CD4-positive, alpha-beta T cell treated with Interleukin-12 subunit alpha and Interleukin-12 subunit beta, for 1 hour (primary cell): ENCODE measurements around the gene GPR146.
"Not testable (repeated sequence)": the region's sequence is repeated elsewhere in the genome, so short reads cannot be mapped to it uniquely, and the experiment has no call there.

Experiments used
- DNase-seq: peaks from one replicate; pipeline ENCODE4 v3.0.0-alpha.2; 2020

GPR146 gene

DNA sequence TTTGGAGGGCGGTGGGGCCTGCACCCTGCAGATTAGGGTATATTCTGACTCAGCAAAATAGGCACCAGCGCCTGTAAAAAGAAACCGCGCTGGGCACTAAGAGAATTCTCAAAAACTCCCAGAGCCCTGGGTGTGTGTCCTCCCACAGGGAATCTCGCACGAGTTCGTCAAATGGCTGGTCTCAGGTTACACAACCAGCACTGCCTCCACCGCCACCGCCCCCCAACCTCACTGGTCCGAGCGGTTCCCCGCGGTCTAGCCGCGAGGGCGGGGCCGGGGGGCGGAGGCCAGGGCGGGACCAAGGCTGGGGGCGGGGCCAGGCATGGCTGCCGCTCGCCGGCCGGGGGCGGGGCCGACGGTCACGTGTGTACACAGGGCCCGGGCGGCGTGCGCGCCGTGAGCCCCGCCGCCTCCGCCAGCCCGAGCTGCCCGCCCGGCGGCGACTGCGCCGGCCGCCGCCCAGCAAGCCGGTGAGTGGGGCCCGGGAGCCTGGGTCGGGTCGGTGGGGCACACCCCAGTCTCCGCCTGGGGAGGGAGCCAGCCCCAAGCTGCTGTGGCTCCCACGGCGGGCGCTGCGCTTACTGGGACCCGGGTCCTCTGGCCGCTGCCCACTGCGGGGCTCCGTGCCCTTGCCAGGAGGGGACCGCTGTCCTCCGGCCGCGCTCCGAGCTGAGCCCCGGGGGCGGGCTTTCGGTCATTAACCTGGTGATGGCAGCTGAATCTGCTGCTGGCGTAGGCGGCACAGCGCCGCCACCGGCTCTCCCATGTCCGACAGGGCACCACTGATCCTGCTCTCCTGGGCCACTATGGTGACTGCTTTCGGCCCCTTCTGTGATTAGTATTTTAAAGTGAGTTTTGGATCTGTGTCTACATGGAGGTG is at the start of gene GPR146:
GPR146 (plus strand) TSS at position 358 of the 880 bp plus-strand sequence. CDS start 12,970 bp downstream, outside the sequence.
- peak; percentile 92 for DNase-seq

- no peak for DNase-seq
Observed at GRCh38 chr7:994592-995308, 49.6 kb upstream of the GPR146 start.

DNA sequence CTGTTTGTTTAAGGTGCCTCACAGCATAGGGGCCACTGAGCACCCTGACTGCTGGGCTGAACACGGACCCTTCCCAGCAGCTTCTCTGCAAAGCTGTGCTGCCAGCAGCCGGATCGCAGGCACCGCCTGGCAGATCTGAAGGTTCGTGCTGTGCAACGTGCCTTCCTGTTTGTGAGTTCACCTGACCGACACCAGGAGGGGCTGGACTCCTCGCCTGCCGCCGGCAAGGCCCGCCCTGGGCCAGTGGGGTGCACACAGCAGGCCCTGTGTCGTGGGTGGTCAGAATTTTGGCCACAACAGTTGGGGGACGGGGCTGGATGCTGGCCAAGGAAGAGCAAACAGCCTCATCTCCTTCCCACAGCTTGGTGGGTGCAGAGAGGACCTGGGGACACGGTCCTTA is 48.8 kb upstream of the GPR146 start:
- no peak for DNase-seq

DNA sequence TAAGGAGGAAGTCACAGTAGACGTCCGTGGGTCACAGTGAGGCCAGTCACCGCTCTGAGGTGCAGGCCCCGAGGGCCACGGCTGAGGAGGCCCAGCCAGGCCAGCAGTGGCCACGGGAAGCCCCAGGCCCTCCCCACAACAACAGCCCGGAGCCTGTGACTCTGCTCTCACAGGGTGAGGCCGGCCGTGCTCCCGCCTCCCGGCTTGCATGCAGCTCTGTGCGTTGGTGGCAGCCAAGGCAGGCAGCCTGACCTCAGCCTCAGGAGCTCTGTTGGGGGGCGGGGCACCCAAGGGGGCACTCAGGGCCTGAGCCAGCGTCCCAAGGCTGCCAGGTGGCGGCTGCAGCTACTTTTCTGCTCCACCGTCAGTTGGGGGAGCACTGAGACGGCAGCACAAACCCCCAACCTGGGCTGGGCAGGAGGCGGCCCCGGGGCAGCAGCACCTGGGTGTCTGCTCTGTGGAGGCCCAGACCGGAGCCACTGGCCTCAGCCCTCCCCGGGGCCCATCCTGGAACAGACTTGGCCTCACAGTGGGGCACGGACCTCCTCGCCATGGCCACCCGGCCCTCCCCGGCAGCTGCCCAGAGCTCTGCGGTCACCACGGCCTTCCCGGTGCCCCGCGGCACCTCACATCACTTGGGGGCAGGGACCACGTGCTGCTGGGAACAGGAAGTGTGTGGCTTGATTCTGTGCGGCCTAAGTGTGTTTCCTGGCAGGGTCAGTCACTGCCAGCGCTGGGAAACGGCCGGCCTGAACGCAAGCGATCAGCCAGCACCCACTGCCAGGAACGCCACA is 48.1 kb upstream of the GPR146 start:
- no peak for DNase-seq

DNA sequence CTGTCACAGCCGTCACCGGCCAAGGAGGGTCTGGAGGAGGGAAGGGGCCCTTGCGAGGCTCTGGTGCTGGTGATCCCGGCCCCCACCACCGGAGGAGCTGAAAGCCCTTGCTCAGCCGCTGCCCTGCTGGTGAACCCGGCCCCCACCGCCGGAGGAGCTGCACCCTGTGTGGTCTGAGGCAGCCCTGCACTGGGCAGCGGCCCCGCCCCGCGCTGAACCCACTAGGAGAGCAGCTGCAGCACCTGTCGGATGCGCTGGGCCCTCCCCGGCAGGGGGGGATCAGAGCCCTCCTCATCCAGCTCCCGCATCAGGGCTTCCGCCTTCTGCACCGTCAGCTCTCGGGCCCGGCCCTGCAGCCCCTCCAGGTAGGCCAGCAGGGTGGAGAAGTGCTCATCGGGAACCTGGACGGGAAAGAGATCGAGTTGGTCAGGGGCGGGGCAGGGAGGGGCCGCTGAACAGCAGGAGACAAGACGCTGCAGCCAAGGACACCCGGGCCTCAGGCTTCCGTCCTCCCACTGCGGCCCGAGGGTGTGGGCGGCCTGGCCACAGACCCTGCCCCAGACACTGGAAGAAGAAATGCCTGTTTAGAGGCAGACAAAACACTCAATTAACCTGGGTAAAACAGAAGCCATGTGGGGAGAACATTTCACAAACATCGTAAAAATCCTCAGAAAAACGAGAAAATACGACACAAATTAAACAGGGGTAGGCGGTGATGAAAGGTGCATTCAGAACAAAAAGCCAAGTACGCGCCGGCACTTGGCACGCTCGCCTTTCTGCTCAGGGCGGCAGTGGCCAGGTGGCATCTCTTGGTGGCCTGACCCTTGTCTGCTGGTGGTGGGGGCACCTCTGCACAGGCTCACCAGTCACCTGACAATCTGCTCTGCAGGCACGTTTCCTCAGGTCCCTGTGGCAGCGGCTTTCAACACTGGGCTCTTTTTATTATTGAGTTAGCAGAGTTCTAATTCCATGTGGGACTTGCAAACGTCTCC is 46.6 kb upstream of the GPR146 start:
- DNase-seq, result no peak

DNA sequence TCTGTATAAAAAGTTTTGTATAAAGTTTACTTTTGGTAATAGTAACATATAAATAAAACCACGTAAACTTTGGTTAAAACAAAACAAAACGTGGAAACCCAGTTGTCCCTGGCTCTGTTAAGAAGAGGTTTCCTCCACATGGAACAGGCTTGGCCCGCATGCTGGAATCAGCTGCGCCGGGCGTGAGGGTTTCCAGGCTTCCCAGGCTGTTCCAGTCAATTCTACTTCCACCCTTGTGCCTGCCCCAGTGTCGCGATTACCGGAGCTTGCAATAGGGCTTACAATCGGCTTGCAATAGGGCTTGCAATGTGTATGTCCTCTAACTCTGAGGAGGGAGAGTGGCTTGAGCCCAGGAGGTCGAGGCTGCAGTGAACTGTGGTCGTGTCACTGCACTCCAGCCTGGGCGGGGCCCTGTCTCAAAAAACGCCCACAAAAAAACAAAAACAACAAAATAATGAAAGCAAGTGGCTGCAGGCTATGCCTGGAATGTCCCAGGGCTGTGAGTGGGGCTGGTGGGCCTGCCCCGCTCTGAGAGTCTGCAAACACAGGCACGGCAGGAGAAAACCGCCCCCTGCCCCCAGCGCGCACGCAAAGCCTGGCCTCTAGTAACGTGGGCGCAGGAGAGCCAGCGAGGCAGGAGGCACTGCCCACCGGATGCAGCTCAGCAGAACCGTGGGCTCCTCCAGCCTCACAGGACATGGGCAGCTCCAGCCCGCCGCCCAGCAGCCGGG is 45.0 kb upstream of the GPR146 start:
- no peak for DNase-seq

GRCh38 chr7:999941-1000935 is 44.1 kb upstream of the GPR146 start:
- DNase-seq, result no peak

- not testable (repeated sequence) for DNase-seq
Observed at GRCh38 chr7:1001069-1001770, 43.1 kb upstream of the GPR146 start.

- not testable (repeated sequence) for DNase-seq
Observed at GRCh38 chr7:1002026-1002425, 42.3 kb upstream of the GPR146 start.

- DNase-seq, result not testable (repeated sequence)
Observed at GRCh38 chr7:1002445-1002844, 41.9 kb upstream of the GPR146 start.

DNA sequence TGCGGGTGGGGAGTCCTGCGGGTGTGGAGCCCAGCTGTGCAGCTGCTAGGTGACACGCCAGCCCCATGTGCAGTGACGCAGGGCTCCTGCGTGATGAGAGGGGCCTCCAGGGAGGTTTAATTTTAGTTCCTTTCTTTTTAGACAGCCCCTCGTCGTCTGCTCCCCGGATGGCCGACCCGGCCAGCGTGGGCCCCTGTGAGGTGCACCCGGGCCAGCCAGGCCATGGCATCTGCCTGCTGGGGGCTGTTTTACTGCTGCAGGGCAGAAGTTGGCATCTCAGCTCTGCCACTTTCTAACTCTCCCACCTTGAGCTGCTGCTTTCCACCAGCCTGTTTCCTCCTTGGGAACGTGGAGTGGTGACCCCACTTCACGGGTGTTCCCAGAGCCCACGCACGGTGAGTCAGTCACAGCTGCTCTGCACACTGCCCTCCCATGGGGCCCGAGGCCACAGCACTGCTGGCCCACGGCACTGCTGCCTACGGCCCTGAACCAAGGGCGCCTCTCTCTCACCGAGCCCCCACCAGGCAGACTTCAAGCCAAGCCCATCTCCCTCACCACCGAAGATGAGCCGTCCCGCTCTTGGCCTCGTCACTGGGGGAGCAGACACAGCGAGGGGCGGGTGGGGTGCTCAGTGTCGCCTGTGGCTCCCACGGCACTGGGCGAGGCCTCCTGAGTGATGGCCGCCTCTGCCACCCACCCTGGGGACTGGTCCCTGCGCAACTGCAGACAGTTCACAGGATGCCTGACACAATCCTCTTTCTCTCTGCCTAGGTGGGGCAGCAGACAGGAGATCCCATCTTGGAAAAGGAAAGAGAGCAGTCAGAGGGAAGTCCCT is 40.1 kb upstream of the GPR146 start:
- no peak for DNase-seq

GRCh38 chr7:1005303-1005702 is 39.0 kb upstream of the GPR146 start:
- DNase-seq, result no peak

DNA sequence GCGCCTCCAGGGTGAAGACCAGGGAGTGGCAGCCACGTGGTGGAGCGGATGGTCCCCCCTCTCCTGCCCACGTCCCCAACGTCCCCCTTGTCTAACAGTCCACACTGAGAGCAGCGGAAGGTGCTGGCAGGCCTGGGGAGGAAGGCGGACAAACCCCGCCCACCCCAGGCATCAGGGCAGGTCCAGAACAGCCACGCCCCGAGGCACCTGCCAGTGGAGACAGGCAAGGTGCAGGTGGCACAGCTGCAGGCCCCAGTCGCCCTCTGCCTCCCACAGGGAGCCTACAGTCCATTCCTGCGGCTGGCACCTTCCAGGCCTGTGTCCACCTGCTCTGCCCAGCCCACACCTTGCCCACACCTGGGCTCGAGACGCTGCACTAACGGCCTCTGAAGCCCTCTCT is 36.4 kb upstream of the GPR146 start:
- DNase-seq, result no peak

DNA sequence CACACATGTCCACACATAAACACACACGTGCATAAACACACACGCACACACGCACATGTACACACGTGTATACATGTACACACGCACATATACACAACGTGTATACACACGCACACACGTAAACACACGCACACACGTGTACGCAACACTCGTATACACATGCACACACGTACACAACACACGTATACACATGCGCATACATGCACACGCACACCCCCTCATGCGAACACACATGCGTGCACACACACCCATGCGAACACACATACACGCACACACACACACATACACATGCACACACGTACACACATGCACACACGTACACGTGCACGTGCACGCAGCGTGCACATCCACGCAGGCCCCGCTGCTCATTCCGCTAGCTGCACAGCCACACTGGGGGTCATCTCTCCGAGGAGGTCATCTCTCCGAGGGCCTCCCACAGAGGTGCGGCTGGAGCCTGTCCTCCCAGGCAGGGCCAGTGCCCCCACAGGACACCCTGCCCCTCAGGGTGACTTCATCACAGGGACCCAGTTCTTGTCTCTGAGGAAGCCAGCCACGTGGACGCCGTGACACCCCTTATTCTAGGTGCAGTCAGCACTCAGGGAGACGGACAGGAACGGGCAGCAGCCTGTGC is 35.5 kb upstream of the GPR146 start:
- no peak for DNase-seq

DNA sequence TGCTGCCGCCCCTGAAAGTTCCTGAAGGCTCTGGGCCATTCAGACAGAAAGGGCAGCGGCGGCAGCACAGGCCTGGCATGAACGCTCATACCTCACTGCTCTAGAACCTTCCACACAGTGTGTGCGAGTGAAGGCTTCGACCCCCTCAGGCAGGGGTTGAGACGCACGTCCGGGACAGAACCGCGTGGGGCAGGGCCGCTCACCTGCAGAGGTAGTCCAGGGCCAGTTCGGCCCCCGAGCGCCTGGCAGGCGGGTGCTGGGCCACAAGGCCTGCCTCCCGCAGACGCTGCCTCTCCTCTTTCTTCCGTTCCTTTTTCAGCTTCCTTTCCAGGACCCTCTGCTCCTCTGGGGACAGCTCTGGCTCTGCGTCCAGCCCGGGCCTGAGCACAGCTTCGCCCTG is 34.6 kb upstream of the GPR146 start:
- DNase-seq, result no peak

GRCh38 chr7:1010226-1010625 is 34.1 kb upstream of the GPR146 start:
- DNase-seq, result no peak

GRCh38 chr7:1011297-1012003 is 32.9 kb upstream of the GPR146 start:
- DNase-seq, result peak; percentile 62
